ENCODE measurements around the gene GLRX. TPM values are rescaled to one million over a fixed set of nuclear protein-coding genes. Genes with fewer than 3 reads are reported as not detected.
"Not testable (repeated sequence)": the region's sequence is repeated elsewhere in the genome, so short reads cannot be mapped to it uniquely, and the experiment has no call there.

GLRX gene, protein sequence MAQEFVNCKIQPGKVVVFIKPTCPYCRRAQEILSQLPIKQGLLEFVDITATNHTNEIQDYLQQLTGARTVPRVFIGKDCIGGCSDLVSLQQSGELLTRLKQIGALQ
- total RNA-seq = 10 to 100 TPM; 60.2 to 61.1 TPM

GRCh38 chr5:95822542-95823181, at the start of gene GLRX:
TSS of gene GLRX (minus strand) at chr5:95822726. CDS start at chr5:95822662, 64 bp downstream.
- Mint-ChIP-seq H3K9me3 (no peaks in the 10 kb centered on the region), H3K36me3 (ENCODE audit: low read depth) (peaks cover 19% of the 10 kb centered on the region)

GRCh38 chr5:95871146-95871806, 48.8 kb upstream of the GLRX start:
- DNase-seq = no peak
- peaks cover 43% of the 10 kb centered on the region for H3K4me1 Mint-ChIP-seq
- POLR2A ChIA-PET = no interaction called here
- no peak overlapping the region for H3K27ac Mint-ChIP-seq
- no peaks in the 10 kb centered on the region for H3K27me3 Mint-ChIP-seq
- peaks cover 8% of the 10 kb centered on the region for H3K36me3 Mint-ChIP-seq (ENCODE audit: low read depth)
- no peak overlapping the region for H3K4me3 Mint-ChIP-seq
- peaks cover 2% of the 10 kb centered on the region for H3K9me3 Mint-ChIP-seq
- CTCF ChIA-PET = interaction anchor here (0.6 to 3.0 kb wide), 5 partner anchors 10 to 464 kb away, joined by 3 to 12 read pairs (median 5); no protein-coding TSS in a partner anchor

More at GRCh38 chr5:95822542-95823181, at the start of gene GLRX:
- peak; percentile 77 for DNase-seq
- POLR2A ChIA-PET = no interaction called here
- Mint-ChIP-seq H3K4me3 (peak within 1 kb of the TSS; percentile 91), H3K27ac (peak within 1 kb of the TSS; percentile 93), H3K27me3 (no peaks in the 10 kb centered on the region), H3K4me1 (peaks cover 69% of the 10 kb centered on the region)
- CTCF ChIA-PET = interaction anchor here (0.8 to 4.3 kb wide), 6 partner anchors 12 to 41 kb away, joined by 3 to 32 read pairs (median 8); no protein-coding TSS in a partner anchor

DNA sequence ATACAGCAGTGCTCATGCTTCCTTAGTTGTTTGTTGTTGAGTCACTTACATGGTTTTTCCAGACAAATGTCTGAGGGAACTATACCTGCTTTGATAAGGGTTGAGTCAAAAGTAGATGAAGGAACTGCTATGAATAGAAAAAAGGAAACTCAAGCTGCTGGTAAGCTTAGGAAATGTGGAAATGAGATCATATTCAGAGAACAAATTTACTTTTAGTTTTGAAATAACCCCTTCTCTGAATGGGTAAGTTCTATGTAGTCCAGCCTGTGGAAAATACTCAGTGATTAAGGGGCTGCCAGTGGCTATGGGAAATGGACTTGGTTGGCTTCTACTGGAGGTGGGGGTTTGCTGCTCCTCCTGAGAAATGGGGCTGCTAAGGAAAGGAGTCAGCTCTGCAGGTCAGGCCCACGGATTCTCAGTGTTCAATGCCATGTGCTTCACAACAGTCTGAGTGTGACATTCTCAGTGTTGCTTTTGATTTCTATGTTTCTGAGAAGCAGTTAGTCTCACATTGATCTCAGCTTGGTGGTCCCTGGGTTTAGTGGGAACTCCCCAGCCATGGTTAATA, 47.7 kb upstream of the GLRX start:
- peaks cover 8% of the 10 kb centered on the region for H3K36me3 Mint-ChIP-seq (ENCODE audit: low read depth)
- H3K4me1 Mint-ChIP-seq = peaks cover 43% of the 10 kb centered on the region
- CTCF ChIA-PET = interaction anchor here (0.6 to 3.0 kb wide), 9 partner anchors 9 to 475 kb away, joined by 3 to 12 read pairs (median 4); no protein-coding TSS in a partner anchor
- peaks cover 2% of the 10 kb centered on the region for H3K9me3 Mint-ChIP-seq
- H3K27ac Mint-ChIP-seq = peak overlapping the region; percentile 90
- peak overlapping the region; percentile 55 for H3K4me3 Mint-ChIP-seq
- no peaks in the 10 kb centered on the region for H3K27me3 Mint-ChIP-seq
- POLR2A ChIA-PET = no interaction called here
- DNase-seq = peak; percentile 27

DNA sequence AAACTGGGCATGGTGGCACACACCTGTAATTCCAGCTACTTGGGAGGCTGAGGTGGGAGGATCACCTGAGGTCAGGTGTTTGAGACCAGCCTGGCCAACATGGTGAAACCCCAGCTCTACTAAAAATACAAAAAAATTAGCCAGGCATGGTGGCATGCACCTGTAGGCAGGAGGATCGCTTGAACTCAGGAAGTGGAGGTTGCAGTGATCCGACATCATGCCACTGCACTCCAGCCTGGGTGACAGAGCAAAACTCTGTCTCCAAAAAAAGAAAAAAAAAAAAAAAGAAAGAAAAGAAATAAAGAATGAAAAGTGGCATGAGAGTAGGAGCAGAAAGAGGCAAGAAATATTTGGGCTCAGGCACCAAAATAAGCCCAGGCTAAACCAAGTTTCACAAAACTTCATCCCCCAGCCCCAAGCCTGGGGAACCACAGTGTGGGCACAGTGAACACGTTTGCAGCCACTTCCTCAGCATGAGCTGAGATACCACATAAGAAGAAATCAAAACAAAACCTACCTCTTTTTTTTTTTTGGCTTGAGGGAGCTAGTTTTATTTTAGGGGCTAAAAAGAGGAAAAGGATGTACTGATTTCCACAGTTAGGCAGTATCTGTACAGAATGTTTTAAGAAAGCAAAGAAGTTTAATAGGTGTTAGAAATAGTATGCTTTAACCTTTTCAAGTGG, 46.8 kb upstream of the GLRX start:
- not testable (repeated sequence) for H3K9me3 Mint-ChIP-seq; H3K27me3 Mint-ChIP-seq; H3K36me3 Mint-ChIP-seq (ENCODE audit: low read depth)
- ChIA-PET CTCF (interaction anchor here (0.6 to 3.0 kb wide), 10 partner anchors 10 to 476 kb away, joined by 3 to 12 read pairs (median 4); no protein-coding TSS in a partner anchor), POLR2A (interaction anchor here (0.6 to 0.7 kb wide), 2 partner anchors 48 to 185 kb away, joined by 3 to 4 read pairs; no protein-coding TSS in a partner anchor)
- peak; percentile 83 for DNase-seq
- H3K4me3 Mint-ChIP-seq = peak overlapping the region; percentile 48
- peaks cover 43% of the 10 kb centered on the region for H3K4me1 Mint-ChIP-seq
- peak overlapping the region; percentile 90 for H3K27ac Mint-ChIP-seq

DNA sequence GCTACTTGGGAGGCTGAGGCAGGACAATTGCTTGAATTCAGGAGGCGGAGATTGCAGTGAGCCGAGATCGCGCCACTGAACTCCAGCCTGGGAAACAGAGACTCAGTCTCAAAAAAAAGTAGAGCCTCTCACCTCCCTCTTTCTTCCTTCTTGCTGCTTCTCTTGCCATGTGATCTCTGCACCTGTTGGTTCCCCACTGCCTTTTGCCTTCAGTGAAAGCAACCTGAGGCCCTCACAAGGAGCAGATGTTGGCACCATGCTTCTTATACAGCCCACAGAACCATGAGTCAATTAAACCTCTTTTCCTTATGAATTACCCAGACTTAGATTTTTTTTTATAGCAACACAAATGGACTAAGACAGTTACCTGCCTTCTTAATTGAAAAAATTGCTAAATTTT, 45.6 kb upstream of the GLRX start:
- Mint-ChIP-seq H3K9me3 (peaks cover 2% of the 10 kb centered on the region), H3K27ac (peak overlapping the region; percentile 90), H3K4me3 (no peak overlapping the region), H3K4me1 (peaks cover 47% of the 10 kb centered on the region), H3K36me3 (ENCODE audit: low read depth) (peaks cover 8% of the 10 kb centered on the region), H3K27me3 (no peaks in the 10 kb centered on the region)
- ChIA-PET CTCF (interaction anchor here (0.8 to 3.0 kb wide), 4 partner anchors 9 to 94 kb away, joined by 3 to 12 read pairs (median 6); partner anchors contain the start of gene ELL2), POLR2A (no interaction called here)
- no peak for DNase-seq

DNA sequence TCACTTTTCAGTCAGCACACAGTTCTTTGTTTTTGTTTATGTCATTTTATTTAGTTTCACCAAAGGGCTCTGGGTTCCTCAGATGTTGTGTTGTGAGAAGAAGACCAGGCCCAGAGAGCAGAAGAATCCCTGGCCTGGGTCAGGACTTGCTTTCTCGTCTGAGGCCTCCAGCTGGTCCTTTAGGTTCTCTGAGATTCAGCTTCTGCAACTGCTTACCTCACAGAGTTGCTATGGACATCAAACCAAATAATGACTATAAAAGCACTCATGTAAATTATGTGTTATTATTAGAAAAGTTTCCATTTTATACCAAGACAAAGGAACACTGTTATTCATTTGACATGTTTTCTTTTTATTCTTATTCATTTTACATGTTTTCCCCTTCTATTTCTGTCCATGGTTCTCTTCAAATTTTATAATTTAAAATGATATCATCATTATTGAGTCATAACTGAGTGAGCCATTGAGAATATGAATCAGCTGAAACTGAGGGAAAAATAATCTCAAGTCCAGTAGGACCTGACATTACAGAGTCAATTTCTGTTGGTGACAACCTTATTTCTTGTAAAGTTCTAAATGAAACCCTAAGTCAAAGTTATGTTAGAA, 44.0 kb upstream of the GLRX start:
- ChIA-PET POLR2A (no interaction called here), CTCF (interaction anchor here (0.6 to 1.5 kb wide), 3 partner anchors 219 to 530 kb away, joined by 3 read pairs; no protein-coding TSS in a partner anchor)
- Mint-ChIP-seq H3K4me3 (no peak overlapping the region), H3K27me3 (no peaks in the 10 kb centered on the region), H3K27ac (no peak overlapping the region), H3K9me3 (peaks cover 2% of the 10 kb centered on the region), H3K4me1 (peaks cover 56% of the 10 kb centered on the region), H3K36me3 (ENCODE audit: low read depth) (peaks cover 8% of the 10 kb centered on the region)
- DNase-seq = no peak

DNA sequence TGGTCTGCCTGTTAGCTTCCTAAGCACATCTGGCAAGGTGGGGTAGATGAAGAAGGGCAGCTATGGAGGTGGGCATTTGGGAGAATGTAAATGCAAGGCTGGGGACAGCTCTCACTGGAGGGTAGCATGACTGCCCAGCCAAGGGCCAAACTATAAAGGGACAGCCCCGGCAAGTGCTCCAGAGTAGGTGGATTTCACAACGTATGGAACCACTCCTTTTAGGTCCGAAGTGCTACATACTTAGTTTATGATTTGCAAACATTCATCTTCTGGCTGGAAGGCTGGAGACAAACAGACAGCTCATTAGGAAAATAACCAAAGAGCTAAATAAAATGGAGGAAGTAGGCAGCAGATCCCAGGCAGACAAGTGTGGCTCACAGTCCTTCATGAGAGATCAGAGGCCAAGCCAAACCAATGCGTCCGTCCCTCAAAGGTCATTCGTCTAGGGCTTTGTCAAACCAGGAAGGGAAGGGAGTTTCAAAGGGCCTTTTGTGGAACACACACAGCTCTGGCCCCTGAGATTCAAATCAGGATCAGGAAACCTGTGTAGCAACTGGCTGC, 42.5 kb upstream of the GLRX start:
- Mint-ChIP-seq H3K36me3 (ENCODE audit: low read depth) (peaks cover 8% of the 10 kb centered on the region), H3K9me3 (peaks cover 2% of the 10 kb centered on the region), H3K4me1 (peaks cover 55% of the 10 kb centered on the region), H3K4me3 (no peak overlapping the region), H3K27ac (no peak overlapping the region), H3K27me3 (no peaks in the 10 kb centered on the region)
- ChIA-PET POLR2A (no interaction called here), CTCF (interaction anchor here (0.9 to 1.8 kb wide), 2 partner anchors 36 to 471 kb away, joined by 3 to 5 read pairs; no protein-coding TSS in a partner anchor)
- no peak for DNase-seq

GRCh38 chr5:95864456-95864855, 41.9 kb upstream of the GLRX start:
- Mint-ChIP-seq H3K4me3 (no peak overlapping the region), H3K36me3 (ENCODE audit: low read depth) (peaks cover 8% of the 10 kb centered on the region), H3K9me3 (peaks cover 2% of the 10 kb centered on the region), H3K27ac (no peak overlapping the region), H3K4me1 (peaks cover 55% of the 10 kb centered on the region), H3K27me3 (no peaks in the 10 kb centered on the region)
- no peak for DNase-seq
- ChIA-PET CTCF (interaction anchor here (0.9 to 1.8 kb wide), 2 partner anchors 37 to 472 kb away, joined by 3 to 5 read pairs; no protein-coding TSS in a partner anchor), POLR2A (no interaction called here)

GRCh38 chr5:95863383-95863757, 40.8 kb upstream of the GLRX start:
- Mint-ChIP-seq H3K4me3 (no peak overlapping the region), H3K36me3 (ENCODE audit: low read depth) (peaks cover 5% of the 10 kb centered on the region), H3K27me3 (no peaks in the 10 kb centered on the region), H3K4me1 (peaks cover 55% of the 10 kb centered on the region), H3K27ac (no peak overlapping the region), H3K9me3 (peaks cover 2% of the 10 kb centered on the region)
- POLR2A ChIA-PET = no interaction called here
- DNase-seq = no peak
- CTCF ChIA-PET = no interaction called here

- ChIA-PET POLR2A (no interaction called here), CTCF (interaction anchor here (1.7 kb wide), 1 partner anchor 93 kb away, joined by 4 read pairs; no protein-coding TSS in a partner anchor)
- Mint-ChIP-seq H3K27me3 (no peaks in the 10 kb centered on the region), H3K4me3 (no peak overlapping the region), H3K36me3 (ENCODE audit: low read depth) (peaks cover 2% of the 10 kb centered on the region), H3K9me3 (no peaks in the 10 kb centered on the region), H3K27ac (peak overlapping the region; percentile 3), H3K4me1 (peaks cover 55% of the 10 kb centered on the region)
- no peak for DNase-seq
These were observed 40.3 kb upstream of the GLRX start for GRCh38 chr5:95862671-95863382.

DNA sequence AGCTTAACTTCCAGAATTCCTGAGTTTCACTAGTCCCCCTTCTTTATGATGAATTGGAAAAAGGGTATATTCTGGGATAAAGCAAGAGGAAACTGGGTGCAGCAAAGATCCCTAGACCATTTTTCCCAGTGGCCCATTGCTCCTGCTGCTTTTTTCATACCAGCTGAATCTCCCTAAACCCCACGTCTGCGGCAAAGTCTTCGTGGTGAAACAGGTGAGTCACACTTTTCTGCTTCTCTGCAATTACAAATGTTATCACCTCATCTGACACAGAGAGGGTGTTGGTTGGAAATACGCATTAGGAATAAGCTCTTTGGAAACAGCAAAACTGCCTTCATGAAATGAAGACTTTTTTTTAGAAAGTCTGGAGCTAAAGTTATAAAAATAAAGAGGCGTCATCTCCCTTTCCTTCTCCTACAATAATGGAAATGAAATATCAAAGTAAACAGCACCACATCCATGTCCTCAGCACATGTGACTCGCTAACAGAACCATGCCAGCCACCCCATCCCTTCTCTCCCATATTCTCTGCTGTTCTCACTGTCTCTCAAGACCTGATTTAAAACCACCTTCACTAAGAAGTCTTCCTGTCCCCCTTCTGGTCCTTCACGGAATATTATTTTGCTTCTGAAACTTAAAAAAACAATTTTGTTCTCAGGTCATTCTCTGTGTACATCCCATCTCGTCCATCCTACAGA, 39.5 kb upstream of the GLRX start:
- ChIA-PET POLR2A (no interaction called here), CTCF (interaction anchor here (1.0 to 1.9 kb wide), 5 partner anchors 12 to 475 kb away, joined by 4 to 7 read pairs (median 4); no protein-coding TSS in a partner anchor)
- H3K4me1 Mint-ChIP-seq = peaks cover 52% of the 10 kb centered on the region
- no peak overlapping the region for H3K4me3 Mint-ChIP-seq
- H3K27ac Mint-ChIP-seq = peak overlapping the region; percentile 3
- no peaks in the 10 kb centered on the region for H3K9me3 Mint-ChIP-seq
- DNase-seq = peak; percentile 26
- H3K27me3 Mint-ChIP-seq = no peaks in the 10 kb centered on the region
- no peaks in the 10 kb centered on the region for H3K36me3 Mint-ChIP-seq (ENCODE audit: low read depth)
